HG02642 (cell line): ENCODE measurements around the gene MEIS2.

Experiments used
- ATAC-seq: cut with Tn5 transposase; IDR thresholded peaks from one replicate; pipeline ENCODE4 v1.9.1; 2021; ENCODE audit warnings: mild to moderate bottlenecking; ENCODE audit not compliant: unreplicated experiment, poor library complexity

MEIS2 gene

GRCh38 chr15:37115538-37115937, 15.2 kb upstream of the MEIS2 start:
- no peak for ATAC-seq

DNA sequence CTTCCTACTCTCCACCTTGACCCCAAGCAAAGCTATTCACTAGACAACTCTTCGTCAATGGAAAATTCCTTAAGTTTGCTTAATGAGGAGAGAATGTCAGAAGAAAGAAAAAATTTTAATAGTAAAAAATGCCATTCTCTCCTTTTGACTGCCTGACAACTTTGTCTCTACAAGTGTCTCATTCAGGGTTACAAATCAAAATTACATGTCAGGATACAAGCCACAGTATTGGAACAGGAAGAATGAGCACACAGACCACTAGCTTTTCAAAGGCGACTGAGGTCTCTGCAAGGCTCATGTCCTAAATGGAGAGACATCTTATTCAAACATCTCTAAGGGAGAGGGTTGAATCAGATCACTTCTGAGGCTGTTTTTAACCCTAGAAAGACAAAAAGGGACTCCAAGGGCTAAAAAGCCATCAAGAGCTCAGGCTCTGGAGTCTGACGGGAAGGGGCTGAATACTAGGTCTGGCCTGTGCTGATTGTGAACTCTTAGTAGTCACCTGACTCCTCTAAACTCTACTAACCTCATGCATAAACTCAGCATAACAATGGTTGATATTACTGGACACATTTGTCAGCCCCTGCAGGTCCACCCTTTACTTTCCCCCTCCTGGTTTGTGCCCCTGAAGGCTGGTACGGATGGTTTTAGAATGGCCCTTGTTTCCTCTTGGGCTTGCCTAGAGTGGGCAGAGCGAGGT, 12.8 kb upstream of the MEIS2 start:
- no peak for ATAC-seq

DNA sequence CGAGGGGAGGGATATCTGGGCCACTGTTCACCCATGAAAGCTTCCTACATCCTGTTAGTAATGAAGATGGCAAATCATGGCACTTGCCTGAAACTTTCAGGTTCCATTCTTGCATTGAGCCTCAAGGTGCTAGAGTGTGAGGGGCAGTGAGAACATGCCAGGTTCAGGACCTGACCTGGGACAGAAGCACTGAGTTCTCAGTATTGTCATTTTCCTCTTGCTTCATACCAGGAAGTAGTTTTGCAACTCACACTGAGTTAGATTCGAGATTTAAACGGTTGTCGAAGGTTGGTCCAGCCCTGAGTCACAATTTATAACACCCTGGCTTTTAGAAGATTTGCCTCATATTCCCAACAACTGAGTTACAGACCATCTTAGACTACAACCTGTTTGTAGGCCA, 11.8 kb upstream of the MEIS2 start:
- no peak for ATAC-seq

GRCh38 chr15:37111427-37111717, 11.0 kb upstream of the MEIS2 start:
- ATAC-seq: no peak

DNA sequence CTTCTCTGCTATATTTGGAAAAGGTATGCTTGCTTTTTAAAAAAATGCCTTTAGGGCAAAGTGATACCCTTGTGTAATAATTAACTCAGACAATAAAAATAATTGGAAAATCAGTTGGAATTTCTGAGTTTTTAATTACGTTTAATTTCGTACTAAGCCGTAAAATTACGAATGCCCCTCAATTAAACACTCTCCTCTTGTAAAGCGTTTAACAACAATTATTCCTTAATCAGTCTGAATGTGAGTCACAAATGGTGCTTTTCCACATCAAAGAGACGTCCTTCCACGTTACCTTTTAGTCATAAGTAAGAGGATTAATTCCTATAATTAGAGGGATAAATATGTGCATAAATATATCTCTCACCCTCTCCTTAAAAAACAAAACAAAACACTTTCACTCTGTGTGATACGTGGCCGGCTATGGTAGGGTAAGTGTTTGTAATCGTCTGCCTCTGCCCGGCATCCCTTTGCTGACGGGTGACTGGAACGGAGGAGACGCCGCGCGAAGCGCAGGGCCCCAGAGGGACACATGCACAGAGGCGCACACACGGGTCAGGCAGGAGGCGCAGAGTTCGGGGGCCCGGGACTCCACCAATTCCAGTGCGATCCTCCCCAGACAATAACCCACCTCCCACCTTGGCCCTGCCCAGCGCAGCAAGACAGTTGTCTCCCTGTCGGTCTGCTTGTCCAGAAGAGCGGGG, 9.7 kb upstream of the MEIS2 start:
- ATAC-seq: no peak

DNA sequence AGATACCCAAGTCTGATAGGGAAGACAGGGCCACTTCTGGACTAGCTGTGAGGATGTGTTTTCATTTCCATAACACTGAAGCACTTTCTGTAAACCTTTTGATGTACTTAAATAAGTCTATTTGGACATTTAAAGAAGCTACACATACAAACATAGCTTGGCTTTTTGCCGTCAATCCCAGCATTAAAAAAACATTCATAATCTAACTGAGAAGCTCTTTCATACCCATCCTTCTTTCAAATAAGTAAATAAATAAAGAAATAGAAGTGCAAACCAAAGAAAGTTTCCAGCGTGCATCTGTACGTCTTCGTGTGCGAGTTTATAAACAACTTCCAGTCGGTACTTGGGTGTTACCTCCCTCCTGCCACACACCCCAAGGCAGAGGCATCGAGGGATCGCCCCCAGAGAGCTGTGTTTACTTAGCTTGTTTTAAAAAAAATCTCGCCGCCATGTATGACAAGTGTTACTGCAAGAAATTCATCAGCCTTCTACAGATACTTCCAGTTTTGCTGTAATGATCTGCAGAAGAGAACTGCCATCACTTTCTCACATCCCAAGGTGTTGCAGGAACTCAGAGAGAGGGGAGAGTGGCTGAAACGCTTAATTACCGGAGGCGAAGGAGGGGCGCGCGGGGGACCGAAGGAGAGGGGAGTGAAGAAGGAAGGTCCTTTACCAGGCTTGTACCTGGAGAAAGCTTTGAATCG, 9.0 kb upstream of the MEIS2 start:
- ATAC-seq: no peak

DNA sequence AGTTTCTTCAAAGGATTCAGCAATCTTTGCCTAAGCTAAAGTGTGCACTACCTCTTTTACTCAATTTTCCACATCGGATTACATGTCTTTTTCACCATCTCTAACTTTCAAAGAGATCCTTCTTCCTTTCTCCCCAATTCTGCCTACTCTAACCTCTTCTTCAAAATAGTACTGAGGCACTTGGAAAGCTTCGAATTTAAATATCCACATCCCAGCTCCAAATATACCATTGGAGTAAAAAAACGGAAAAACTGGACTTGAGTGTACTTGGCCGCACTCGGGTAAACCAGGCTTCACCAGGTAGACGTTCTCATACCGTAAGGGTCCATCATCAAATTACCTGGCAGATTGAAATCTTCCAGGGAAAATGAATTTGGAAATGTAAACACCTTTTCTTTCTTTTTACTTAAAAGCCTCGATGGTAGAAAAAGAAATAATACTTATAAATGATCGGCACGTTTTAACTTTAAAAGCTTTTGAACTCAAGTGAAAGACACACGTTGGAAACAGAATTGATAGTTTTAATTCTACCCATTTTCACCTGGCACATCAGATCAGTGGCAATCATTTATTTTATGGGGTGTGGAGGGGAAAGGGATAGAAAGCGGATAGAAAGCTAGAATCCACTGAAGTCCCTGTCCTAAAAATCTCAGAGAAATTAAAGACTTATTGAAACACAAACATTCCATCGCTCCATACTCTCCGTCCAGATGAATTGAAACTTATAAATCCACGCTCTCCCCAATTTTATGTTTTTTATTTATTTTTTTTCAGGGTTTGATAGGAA, 8.2 kb upstream of the MEIS2 start:
- ATAC-seq: no peak

DNA sequence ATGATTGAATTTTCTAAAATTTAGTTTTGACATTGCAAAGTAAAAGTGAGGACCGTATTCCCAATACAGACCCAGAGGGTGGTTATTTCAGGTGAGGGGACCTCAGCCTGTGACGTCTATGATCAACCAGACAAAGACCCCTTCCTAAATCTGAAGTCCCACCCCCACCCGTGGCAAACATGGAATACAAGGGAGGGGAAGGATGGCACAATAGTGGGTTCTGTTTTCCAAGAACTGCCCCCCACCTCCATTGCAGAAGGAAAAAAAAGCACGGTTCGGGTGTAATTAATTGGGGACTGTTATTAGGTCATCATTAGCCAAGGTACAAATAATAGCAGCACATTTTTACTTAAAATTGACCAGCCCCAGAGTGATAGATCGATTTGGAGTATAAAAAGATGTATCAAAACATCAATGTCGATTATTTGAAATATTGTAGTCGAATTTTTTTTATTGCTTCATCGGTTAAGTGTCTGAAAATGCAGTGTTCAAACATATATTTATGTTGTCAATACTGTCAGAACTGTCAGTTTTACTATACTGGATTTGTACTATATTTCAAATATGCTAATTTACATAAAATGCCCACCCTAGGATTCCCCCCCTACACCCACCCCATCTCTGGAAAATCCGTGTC, 7.5 kb upstream of the MEIS2 start:
- no peak for ATAC-seq

DNA sequence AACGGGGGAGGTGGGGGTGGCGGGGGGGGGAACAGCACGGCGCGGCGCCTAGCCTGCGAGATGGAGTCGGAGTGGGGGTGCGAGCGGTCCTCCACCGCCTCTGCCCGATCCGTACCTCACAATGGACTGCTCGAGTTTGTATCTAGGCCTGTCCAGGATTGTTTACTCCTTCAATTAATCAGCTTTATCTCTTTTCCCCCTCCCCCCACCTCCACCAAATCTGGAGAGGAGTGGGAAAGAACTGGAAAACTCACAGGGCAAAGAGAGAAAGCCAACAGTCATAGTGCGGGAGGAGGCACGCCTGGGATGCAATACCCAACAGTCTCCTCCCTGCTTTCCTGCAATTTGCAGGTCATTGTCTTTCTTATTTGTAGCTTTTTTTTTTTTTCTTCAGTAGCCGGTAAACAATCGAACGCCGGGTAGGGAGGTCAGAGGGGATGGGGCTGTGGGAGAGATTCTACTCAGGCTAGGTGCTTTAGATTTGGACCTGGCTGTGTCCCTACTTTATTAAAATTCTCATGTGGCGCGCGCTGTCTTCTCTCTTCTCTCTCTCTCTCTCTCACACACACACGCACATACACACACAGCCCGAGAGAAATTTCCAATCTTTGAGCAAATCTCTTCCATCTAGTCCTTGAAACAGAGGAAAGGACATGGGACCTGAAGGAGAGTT, 6.9 kb upstream of the MEIS2 start:
- no peak for ATAC-seq

- ATAC-seq: no peak
These were observed 6.2 kb upstream of the MEIS2 start for GRCh38 chr15:37106490-37107001.

- ATAC-seq: no peak
These were observed 5.5 kb upstream of the MEIS2 start for GRCh38 chr15:37105889-37106288.

GRCh38 chr15:37105029-37105428, 4.7 kb upstream of the MEIS2 start:
- ATAC-seq: no peak

DNA sequence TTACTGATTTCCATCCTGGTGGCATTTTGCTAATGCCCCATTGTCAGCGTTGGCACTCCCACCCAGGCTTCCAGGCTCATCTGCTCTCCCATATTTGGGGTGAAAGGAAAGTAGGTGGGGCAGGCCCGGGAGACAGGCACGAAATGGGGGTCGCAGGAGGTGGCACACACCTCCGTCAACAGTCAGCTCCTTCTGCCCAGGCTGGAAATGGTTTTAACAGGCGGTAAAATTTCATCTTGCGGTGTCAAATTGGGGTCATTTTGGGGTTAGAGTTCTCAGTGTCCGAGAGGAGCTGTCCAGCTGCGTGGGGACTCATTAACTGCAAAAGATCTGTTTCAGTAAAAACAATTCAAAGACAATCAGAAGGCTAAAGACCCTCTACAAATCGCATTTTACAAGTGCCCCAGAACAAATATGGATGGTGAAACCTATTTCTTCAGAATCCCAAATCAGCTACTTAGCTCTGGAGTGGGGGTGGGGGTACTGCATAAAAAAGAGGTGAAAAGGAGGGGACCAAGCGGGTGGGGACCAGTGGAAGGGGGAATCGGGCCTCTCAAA, 4.2 kb upstream of the MEIS2 start:
- no peak for ATAC-seq

DNA sequence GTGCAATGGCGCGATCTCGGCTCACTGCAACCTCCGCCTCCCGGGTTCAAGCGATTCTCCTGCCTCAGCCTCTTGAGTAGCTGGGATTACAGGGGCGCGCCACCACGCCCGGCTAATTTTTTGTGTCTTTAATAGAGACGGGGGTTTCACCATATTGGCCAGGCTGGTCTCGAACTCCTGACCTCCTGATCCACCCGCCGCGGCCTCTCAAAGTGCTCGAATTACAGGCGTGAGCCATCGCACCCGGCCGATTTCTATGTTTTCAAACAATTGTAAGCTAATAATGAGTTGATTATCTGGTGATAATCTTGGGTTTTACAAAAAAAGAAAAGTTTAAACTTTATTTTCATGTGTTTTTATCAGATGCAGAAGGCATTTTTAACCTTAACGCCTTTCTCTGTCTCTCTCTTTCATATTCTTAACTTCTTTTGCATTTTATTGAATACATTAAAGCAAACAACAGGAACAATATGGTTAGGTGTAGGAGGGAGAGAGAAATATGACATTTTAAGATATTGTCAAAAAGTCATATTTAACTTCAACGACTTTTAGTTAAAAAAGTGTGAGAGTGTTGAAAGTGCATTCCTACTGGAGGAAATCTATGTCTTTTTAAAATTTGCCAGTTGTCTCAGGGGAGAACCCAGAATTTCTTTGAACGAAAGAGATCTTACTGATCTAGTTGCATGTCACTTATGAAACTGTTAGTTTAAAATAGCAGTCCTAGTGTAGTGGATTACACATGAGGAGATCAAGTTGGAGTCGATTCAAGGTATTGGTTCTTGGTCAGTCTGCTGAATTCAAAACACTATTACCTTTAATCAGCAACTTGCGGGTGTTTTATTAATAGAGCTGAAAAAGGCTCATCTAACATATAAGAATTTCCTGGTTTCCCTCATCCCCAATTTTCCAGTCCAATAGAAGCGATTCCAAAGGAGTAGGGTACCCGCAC, 3.4 kb upstream of the MEIS2 start:
- no peak for ATAC-seq

- ATAC-seq: no peak
These were observed 2.8 kb upstream of the MEIS2 start for GRCh38 chr15:37103163-37103435.

GRCh38 chr15:37102305-37103162, 2.2 kb upstream of the MEIS2 start:
- no peak for ATAC-seq

DNA sequence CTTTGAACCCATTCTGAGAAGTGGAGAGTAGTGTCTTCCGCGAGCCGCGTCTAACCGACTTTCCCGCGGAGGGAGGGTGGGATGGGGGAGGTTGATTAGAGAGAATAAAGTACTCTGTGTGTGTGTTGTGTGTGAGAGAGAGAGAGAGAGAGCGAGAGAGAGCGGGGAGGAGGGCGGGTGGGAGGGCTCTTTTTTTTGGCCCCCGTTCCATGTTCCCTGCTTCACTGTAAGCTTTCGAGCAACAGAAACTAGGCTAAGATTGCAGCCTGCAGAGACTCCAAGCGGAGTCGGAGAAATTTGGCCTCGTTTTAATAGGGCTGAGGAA, 1.6 kb upstream of the MEIS2 start:
- peak; percentile 1 for ATAC-seq

DNA sequence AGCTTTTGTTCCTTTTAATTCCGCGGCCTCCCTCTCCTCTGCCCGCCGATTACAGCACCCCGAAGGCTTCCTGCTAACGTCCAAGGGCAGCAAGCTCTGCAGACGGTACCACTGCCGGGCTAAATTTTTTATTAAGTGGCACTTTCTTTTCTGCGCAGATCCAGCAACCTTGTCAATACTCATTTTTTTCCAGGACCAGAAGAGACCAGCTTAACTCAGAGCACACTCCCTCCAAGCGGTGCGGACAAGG, 542 bp upstream of the MEIS2 start:
- ATAC-seq: peak; percentile 21
